GM12878 (cell line): ENCODE data around the gene MDM1. TPM values are rescaled to one million over a fixed set of nuclear protein-coding genes. Genes with fewer than 3 reads are reported as not detected.

Source experiments
- ATAC-seq: fragments of 200-7000 bp; cut with Tn5 transposase; 3 replicates; pipeline ENCODE4 v1.9.1; 2020; ENCODE audit warnings: mild to moderate bottlenecking, moderate library complexity
- BruUV-seq: library from RNA; stranded (reverse); fragments of 400-500 nt; replicated peaks from 2 replicates; lab custom pipeline; 2021; lab: Mats Ljungman, UMichigan
- CTCF ChIA-PET: fragments of 300-600 bp; sonication (Branson Sonifier 250); formaldehyde crosslinking; extraction: SDS; loops from one replicate; lab custom pipeline; 2021; ENCODE audit warnings: inconsistent platforms; lab: Yijun Ruan, JAX
- POLR2A ChIA-PET: fragments of 350-600 bp; formaldehyde crosslinking; extraction: SDS; loops from one replicate; lab custom pipeline; 2021; ENCODE audit warnings: inconsistent platforms; lab: Charles Lee
- RAD21 ChIA-PET: fragments of 300-600 bp; sonication (Branson Sonifier 250); formaldehyde crosslinking; loops from one replicate; lab custom pipeline; 2023; ENCODE audit warnings: antibody characterized with exemption; ENCODE audit not compliant: unreplicated experiment; lab: Charles Lee
- SMC1A ChIA-PET: fragments of 300-600 bp; sonication (Branson Sonifier 250); formaldehyde crosslinking; loops from one replicate; lab custom pipeline; 2023; ENCODE audit not compliant: unreplicated experiment, uncharacterized antibody; lab: Charles Lee
- DNase-seq: peaks from one replicate; pipeline ENCODE4 v3.0.0-alpha.2; 2011; ENCODE audit warnings: low read depth, low spot score
- FAIRE-seq: peaks from 3 replicates; lab custom pipeline; 2011; peaks lifted over from hg19 to GRCh38; lab: Jason Lieb, UNC
- H2AFZ ChIP-seq: 2 replicates; pipeline ENCODE4 v1.6.0; 2011; ENCODE audit warnings: low read depth, low read length, control low read depth; ENCODE audit not compliant: control insufficient read depth
- H3K27ac ChIP-seq: 2 replicates; pipeline ENCODE4 v1.5.1; 2011; ENCODE audit warnings: control low read depth; ENCODE audit not compliant: control insufficient read depth, insufficient read depth
- H3K27me3 ChIP-seq, 2 experiments: replicated peaks in 1 of 2; 2 replicates each; pipeline versions ENCODE4 v1.6.0 to v1.6.1; 2011; ENCODE audit warnings: low read length in 1 of 2; ENCODE audit not compliant: control insufficient read depth in 2 of 2, insufficient read depth in 2 of 2
- H3K36me3 ChIP-seq, 2 experiments: 2 replicates each; pipeline ENCODE4 v1.5.1; 2011; ENCODE audit warnings: low read length in 1 of 2; ENCODE audit not compliant: control insufficient read depth in 2 of 2, insufficient read depth in 2 of 2
- H3K4me1 ChIP-seq: 2 replicates; pipeline ENCODE4 v1.6.1; 2011; ENCODE audit warnings: mild to moderate bottlenecking, low read length, moderate library complexity, mixed read lengths; ENCODE audit not compliant: control insufficient read depth, insufficient read depth
- H3K4me2 ChIP-seq: 2 replicates; pipeline ENCODE4 v1.6.0; 2011; ENCODE audit warnings: control low read depth; ENCODE audit not compliant: control insufficient read depth, insufficient read depth
- H3K4me3 ChIP-seq: fragments of 200-600 bp; sonication (generic); 2 replicates; pipeline ENCODE4 v1.5.1; 2016
- H3K79me2 ChIP-seq: 2 replicates; pipeline ENCODE4 v1.6.0; 2011; ENCODE audit warnings: low read length; ENCODE audit not compliant: control insufficient read depth, insufficient read depth
- H3K9ac ChIP-seq: 2 replicates; pipeline ENCODE4 v1.8.0; 2011; ENCODE audit warnings: low read length, control low read depth, mixed read lengths; ENCODE audit not compliant: control insufficient read depth, insufficient read depth
- H3K9me3 ChIP-seq: replicated peaks from 3 replicates; pipeline ENCODE4 v1.5.1; 2011; ENCODE audit warnings: mild to moderate bottlenecking, low read length; ENCODE audit not compliant: control insufficient read depth, insufficient read depth
- H4K20me1 ChIP-seq: 2 replicates; pipeline ENCODE4 v1.6.0; 2011; ENCODE audit not compliant: control insufficient read depth, insufficient read depth
- ETV6 ChIP-seq, 2 experiments: fragments of 450-650 bp in 1 of 2; IDR thresholded peaks in 1 of 2; conservative IDR thresholded peaks in 1 of 2; 2 replicates each; pipeline ENCODE4 v1.6.1; 2014; ENCODE audit warnings: antibody characterized with exemption in 1 of 2, borderline replicate concordance in 1 of 2, low read depth in 1 of 2, mild to moderate bottlenecking in 1 of 2, moderate library complexity in 1 of 2
- FOXM1 ChIP-seq: IDR thresholded peaks from 2 replicates; pipeline ENCODE4 v1.6.1; 2012; ENCODE audit warnings: low read depth, mild to moderate bottlenecking, inconsistent platforms, low read length, moderate library complexity
- JUNB ChIP-seq: IDR thresholded peaks from 2 replicates; pipeline ENCODE4 v1.6.1; 2016; ENCODE audit warnings: antibody characterized with exemption, mild to moderate bottlenecking
- NKRF ChIP-seq: fragments of 450-650 bp; conservative IDR thresholded peaks from 2 replicates; pipeline ENCODE4 v1.6.1; 2017; ENCODE audit warnings: mild to moderate bottlenecking, moderate library complexity
- PAX8 ChIP-seq: fragments of 450-650 bp; IDR thresholded peaks from 2 replicates; pipeline ENCODE4 v1.6.1; 2017; ENCODE audit warnings: mild to moderate bottlenecking, moderate library complexity
- POLR2AphosphoS2 ChIP-seq: IDR thresholded peaks from 2 replicates; pipeline ENCODE4 v1.6.1; 2011; ENCODE audit warnings: low read depth, mild to moderate bottlenecking, low read length, improper control_type of control experiment, moderate library complexity
- SIX5 ChIP-seq: IDR thresholded peaks from 2 replicates; pipeline ENCODE4 v1.6.1; 2011; ENCODE audit warnings: mild to moderate bottlenecking, low read depth, low read length, moderate library complexity; ENCODE audit not compliant: severe bottlenecking
- WGBS: methylation state at CpG from one replicate; pipeline ENCODE4 v1.1.6; 2016; ENCODE audit warnings: low lambda C conversion rate; ENCODE audit not compliant: insufficient replicate concordance, insufficient coverage; ENCODE audit errors: missing lambda C conversion rate; 5-methylcytosine and 5-hydroxymethylcytosine counted together
- in situ Hi-C: fragments of 300-500 bp; cut with MboI; formaldehyde crosslinking; loops from 9 replicates; pipeline ENCODE4 v1.14.3; 2018; ENCODE audit warnings: mixed read lengths
- intact Hi-C: fragments of 100-400 bp; cut with micrococcal nuclease; formaldehyde crosslinking; loops from one replicate; pipeline ENCODE4 v1.14.2; 2022; ENCODE audit not compliant: unreplicated experiment
- polyA plus RNA-seq, 11 experiments: library from polyadenylated mRNA; depleted of rRNA in 4 of 11; unstranded in 6 of 11; stranded (reverse) in 5 of 11; fragments of >200 nt; fragmentation: Nextera tagmentation in 4 of 11; fragmentation: Illumina TruSeq in 1 of 11; extraction: Ambion mirVana in 4 of 11; extraction: Trizol in 1 of 11; gene quantifications; 1 replicate in 1 of 11; 2 replicates in 10 of 11; pipeline versions ENCODE4 v1.2.1 to v1.2.3, GENCODE V29; 2011 to 2016; ENCODE audit warnings: inconsistent platforms in 2 of 11, missing spikeins in 2 of 11, low read depth in 1 of 11
- total RNA-seq, 4 experiments: library from RNA; depleted of rRNA in 3 of 4; stranded (reverse); fragments of >200 nt in 3 of 4; fragmentation: Illumina TruSeq in 1 of 4; extraction: Trizol in 1 of 4; gene quantifications; 2 replicates each; pipeline versions ENCODE4 v1.2.1 to v1.2.3, GENCODE V29; 2013 to 2021
- TF ChIP-seq, protein P1 (sequence below): IDR thresholded peaks from 2 replicates; pipeline ENCODE4 v1.6.1; 2011; ENCODE audit warnings: borderline replicate concordance, low read depth, mild to moderate bottlenecking, moderate library complexity, low read length; ENCODE audit not compliant: insufficient read depth, poor library complexity, severe bottlenecking

MDM1 gene
- total and polyA plus RNA-seq, 10 of the 15 experiments (the other 5 are each of a cell fraction or from before 2014, with no cell fraction given) = 10.1 to 25.3 (median 16.5) TPM

DNA sequence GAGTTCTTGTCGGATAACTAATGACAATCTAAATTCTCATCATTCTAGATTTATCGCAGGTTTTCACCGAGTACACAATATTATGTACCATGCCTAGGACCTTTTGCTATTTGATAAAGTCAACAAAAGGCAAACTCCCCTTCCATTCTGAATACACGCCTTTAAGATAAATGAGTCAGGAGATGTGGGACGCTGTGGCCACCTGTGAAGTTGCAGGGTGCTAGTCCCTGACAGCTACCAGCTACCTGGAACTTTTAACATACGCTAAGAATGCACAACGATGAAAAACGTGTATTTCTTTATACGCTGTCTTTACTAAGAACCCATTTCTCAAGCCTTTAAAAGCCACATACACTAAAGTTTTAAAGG, 678 bp downstream of the MDM1 start:
- peak overlapping the region; percentile 83 for H3K4me3 ChIP-seq
- no peak for FAIRE-seq
- H4K20me1 ChIP-seq = no peaks in the 10 kb centered on the region
- H3K9ac ChIP-seq = peak overlapping the region; percentile 57
- intact Hi-C loops (no loop called here), in situ Hi-C loops (no loop called here)
- 27% methylated on average over 9 of the region's 9 CpGs for WGBS
- no peaks in the 10 kb centered on the region for H3K27me3 ChIP-seq
- no peak for DNase-seq
- ChIA-PET RAD21 (interaction anchor here (0.9 to 1.7 kb wide), 10 partner anchors 10 to 415 kb away, joined by 3 to 8 read pairs (median 4); no protein-coding TSS in a partner anchor), CTCF (interaction anchor here (1.0 to 1.7 kb wide), 8 partner anchors 11 to 337 kb away, joined by 3 to 12 read pairs (median 3); no protein-coding TSS in a partner anchor), SMC1A (interaction anchor here (0.6 to 3.8 kb wide), 18 partner anchors 11 to 390 kb away, joined by 3 to 16 read pairs (median 3); no protein-coding TSS in a partner anchor), POLR2A (interaction anchor here (0.6 to 0.8 kb wide), 5 partner anchors 42 to 374 kb away, joined by 3 to 6 read pairs (median 4); no protein-coding TSS in a partner anchor)
- H3K79me2 ChIP-seq = peaks cover 5% of the 10 kb centered on the region
- ATAC-seq = peak; percentile 9; the same call in 2 of the 3 replicates
- H3K4me2 ChIP-seq = peak overlapping the region; percentile 87
- peak overlapping the region; percentile 83 for H2AFZ ChIP-seq
- H3K4me1 ChIP-seq = no peaks in the 10 kb centered on the region
- H3K27ac ChIP-seq = 0 out of 2 replicates have a peak overlapping the region, but pooled peaks have one; percentile 13
- TF ChIP-seq FOXM1 = no peak
- TF ChIP-seq ETV6 (conservative IDR thresholded peaks at IDR 0.05 in 1 of 2, IDR thresholded peaks at IDR 0.05 in 1 of 2; ENCODE audit: borderline replicate concordance in 1 of 2, low read depth in 1 of 2) = no peak
- TF ChIP-seq JUNB = no peak
- TF ChIP-seq, protein P1, sequence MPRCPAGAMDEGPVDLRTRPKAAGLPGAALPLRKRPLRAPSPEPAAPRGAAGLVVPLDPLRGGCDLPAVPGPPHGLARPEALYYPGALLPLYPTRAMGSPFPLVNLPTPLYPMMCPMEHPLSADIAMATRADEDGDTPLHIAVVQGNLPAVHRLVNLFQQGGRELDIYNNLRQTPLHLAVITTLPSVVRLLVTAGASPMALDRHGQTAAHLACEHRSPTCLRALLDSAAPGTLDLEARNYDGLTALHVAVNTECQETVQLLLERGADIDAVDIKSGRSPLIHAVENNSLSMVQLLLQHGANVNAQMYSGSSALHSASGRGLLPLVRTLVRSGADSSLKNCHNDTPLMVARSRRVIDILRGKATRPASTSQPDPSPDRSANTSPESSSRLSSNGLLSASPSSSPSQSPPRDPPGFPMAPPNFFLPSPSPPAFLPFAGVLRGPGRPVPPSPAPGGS = no peak
- TF ChIP-seq SIX5 = no peak
- no peak for TF ChIP-seq NKRF
- no peak for TF ChIP-seq PAX8
- TF ChIP-seq POLR2AphosphoS2 = no peak
- no TSS peak for BruUV-seq
- H3K9me3 ChIP-seq = no peaks in the 10 kb centered on the region
- no peaks in the 10 kb centered on the region; a peak in 1 of 4 replicates for H3K36me3 ChIP-seq
